PC-9 (cell line): Measurements from ENCODE around the gene NSD2. TPM values are rescaled to one million over a fixed set of nuclear protein-coding genes. Genes with fewer than 3 reads are reported as not detected.
A peak's percentile ranks its signal among the peaks of the same experiment; 100 is the strongest.

Source experiments
- BruUV-seq: library from RNA; stranded (reverse); fragments of 400-500 nt; replicated peaks from 2 replicates; lab custom pipeline; 2021; lab: Mats Ljungman, UMichigan
- CTCF ChIA-PET: fragments of 300-600 bp; sonication (Branson Sonifier 250); formaldehyde crosslinking; loops from one replicate; lab custom pipeline; 2022; ENCODE audit warnings: antibody characterized with exemption; lab: Charles Lee
- POLR2A ChIA-PET: fragments of 300-600 bp; sonication (Branson Sonifier 250); formaldehyde crosslinking; loops from one replicate; lab custom pipeline; 2022; ENCODE audit warnings: antibody characterized with exemption; ENCODE audit not compliant: unreplicated experiment; lab: Charles Lee
- DNase-seq, 2 experiments: peaks; one replicate each; pipeline versions ENCODE4 v3.0.0 to v3.0.0-alpha.2; 2015 to 2022; ENCODE audit warnings: mixed read lengths in 1 of 2
- H2AFZ ChIP-seq: fragments of 200-600 bp; sonication (generic); 2 replicates; pipeline ENCODE4 v1.8.1; 2017; ENCODE audit warnings: antibody characterized with exemption
- H3F3A ChIP-seq: fragments of 200-600 bp; sonication (generic); 2 replicates; pipeline ENCODE4 v1.8.1; 2017; ENCODE audit warnings: antibody characterized with exemption, mild to moderate bottlenecking, low read depth; ENCODE audit not compliant: insufficient read depth
- H3K27ac ChIP-seq: fragments of 200-600 bp; sonication (generic); 2 replicates; pipeline ENCODE4 v1.6.1; 2016; ENCODE audit warnings: mixed run types
- H3K27me3 ChIP-seq: fragments of 200-600 bp; sonication (generic); 2 replicates; pipeline ENCODE4 v1.6.1; 2016; ENCODE audit warnings: low read depth, mixed run types; ENCODE audit not compliant: insufficient read depth
- H3K36me3 ChIP-seq: fragments of 200-600 bp; sonication (generic); 2 replicates; pipeline ENCODE4 v1.6.1; 2016; ENCODE audit warnings: low read depth, mixed run types
- H3K4me1 ChIP-seq: fragments of 200-600 bp; sonication (generic); replicated peaks from 2 replicates; pipeline ENCODE4 v1.6.1; 2016; ENCODE audit warnings: mixed run types; ENCODE audit not compliant: insufficient read depth
- H3K4me2 ChIP-seq: fragments of 200-600 bp; sonication (generic); 2 replicates; pipeline ENCODE4 v1.6.1; 2017; ENCODE audit warnings: mixed run types
- H3K4me3 ChIP-seq: fragments of 200-600 bp; sonication (generic); 2 replicates; pipeline ENCODE4 v1.6.1; 2016; ENCODE audit warnings: mixed run types
- H3K79me2 ChIP-seq: fragments of 200-600 bp; sonication (generic); 2 replicates; pipeline ENCODE4 v1.6.1; 2017; ENCODE audit warnings: low read depth, mixed run types
- H3K9me2 ChIP-seq: fragments of 200-600 bp; sonication (generic); 2 replicates; pipeline ENCODE4 v1.8.1; 2017; ENCODE audit warnings: mild to moderate bottlenecking; ENCODE audit not compliant: insufficient read depth
- H3K9me3 ChIP-seq: fragments of 200-600 bp; sonication (generic); 2 replicates; pipeline ENCODE4 v1.8.1; 2016; ENCODE audit warnings: low read depth; ENCODE audit not compliant: insufficient read depth
- H4K20me1 ChIP-seq: fragments of 200-600 bp; sonication (generic); 2 replicates; pipeline ENCODE4 v1.8.1; 2017; ENCODE audit not compliant: insufficient read depth
- EZH2 ChIP-seq: fragments of 200-600 bp; sonication (generic); IDR thresholded peaks from 2 replicates; pipeline ENCODE4 v1.8.0; 2017; ENCODE audit warnings: antibody characterized with exemption, low read depth
- intact Hi-C: fragments of 100-400 bp; cut with micrococcal nuclease; formaldehyde crosslinking; loops from one replicate; pipeline ENCODE4 v1.10.0; 2022; ENCODE audit not compliant: unreplicated experiment
- total RNA-seq: library from RNA; stranded (reverse); gene quantifications from 2 replicates; pipeline ENCODE4 v1.2.3, GENCODE V29; 2021
- TF ChIP-seq, protein P1 (sequence below): fragments of 200-600 bp; sonication (generic); conservative IDR thresholded peaks from 2 replicates; pipeline ENCODE4 v1.6.1; 2017; ENCODE audit warnings: mixed run types, antibody characterized with exemption, mild to moderate bottlenecking, moderate library complexity

NSD2 gene
- total RNA-seq, 1 experiment from 2014 or later = 176 TPM

DNA sequence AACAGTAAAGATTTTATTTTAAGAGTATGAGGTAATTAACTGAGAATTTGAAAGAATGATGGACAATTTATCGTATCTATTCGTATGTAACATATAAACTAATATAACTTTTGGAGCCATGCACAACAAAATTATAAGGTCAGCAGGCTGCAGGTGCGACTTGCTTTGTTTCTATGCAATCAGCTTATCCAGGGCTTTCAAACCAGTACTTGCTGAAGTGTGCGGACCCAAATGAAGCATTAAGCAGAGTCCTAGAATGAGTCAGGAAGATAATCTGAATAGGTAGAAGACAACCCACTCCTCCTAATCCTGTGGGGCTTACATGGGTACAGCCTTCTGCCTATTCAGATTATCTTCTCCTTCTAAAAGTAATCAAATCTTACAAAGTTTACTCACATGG lies 2.1 kb downstream of the NSD2 start:
- POLR2A ChIA-PET = no interaction called here
- CTCF ChIA-PET = no interaction called here
- intact Hi-C loops = no loop called here
- TF ChIP-seq, protein P1, sequence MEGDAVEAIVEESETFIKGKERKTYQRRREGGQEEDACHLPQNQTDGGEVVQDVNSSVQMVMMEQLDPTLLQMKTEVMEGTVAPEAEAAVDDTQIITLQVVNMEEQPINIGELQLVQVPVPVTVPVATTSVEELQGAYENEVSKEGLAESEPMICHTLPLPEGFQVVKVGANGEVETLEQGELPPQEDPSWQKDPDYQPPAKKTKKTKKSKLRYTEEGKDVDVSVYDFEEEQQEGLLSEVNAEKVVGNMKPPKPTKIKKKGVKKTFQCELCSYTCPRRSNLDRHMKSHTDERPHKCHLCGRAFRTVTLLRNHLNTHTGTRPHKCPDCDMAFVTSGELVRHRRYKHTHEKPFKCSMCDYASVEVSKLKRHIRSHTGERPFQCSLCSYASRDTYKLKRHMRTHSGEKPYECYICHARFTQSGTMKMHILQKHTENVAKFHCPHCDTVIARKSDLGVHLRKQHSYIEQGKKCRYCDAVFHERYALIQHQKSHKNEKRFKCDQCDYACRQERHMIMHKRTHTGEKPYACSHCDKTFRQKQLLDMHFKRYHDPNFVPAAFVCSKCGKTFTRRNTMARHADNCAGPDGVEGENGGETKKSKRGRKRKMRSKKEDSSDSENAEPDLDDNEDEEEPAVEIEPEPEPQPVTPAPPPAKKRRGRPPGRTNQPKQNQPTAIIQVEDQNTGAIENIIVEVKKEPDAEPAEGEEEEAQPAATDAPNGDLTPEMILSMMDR = no peak
- no peak for TF ChIP-seq EZH2
- Histone ChIP-seq H4K20me1 (peaks cover 8% of the 10 kb centered on the region; the same call in 1 of the 2 replicates), H3K27ac (no peak overlapping the region), H3K9me2 (no peaks in the 10 kb centered on the region), H3K4me1 (peaks cover 33% of the 10 kb centered on the region), H2AFZ (no peak overlapping the region), H3K9me3 (no peaks in the 10 kb centered on the region), H3K27me3 (no peaks in the 10 kb centered on the region), H3K4me2 (peak overlapping the region; percentile 83), H3K4me3 (peak overlapping the region; percentile 74; the same call in 1 of the 2 replicates), H3K36me3 (0 out of 2 replicates have a peak, but pooled peaks cover 4% of the 10 kb centered on the region), H3F3A (peaks cover 33% of the 10 kb centered on the region; the same call in 1 of the 2 replicates), H3K79me2 (peaks cover 62% of the 10 kb centered on the region)
- BruUV-seq = no TSS peak
- no peak for DNase-seq

DNA sequence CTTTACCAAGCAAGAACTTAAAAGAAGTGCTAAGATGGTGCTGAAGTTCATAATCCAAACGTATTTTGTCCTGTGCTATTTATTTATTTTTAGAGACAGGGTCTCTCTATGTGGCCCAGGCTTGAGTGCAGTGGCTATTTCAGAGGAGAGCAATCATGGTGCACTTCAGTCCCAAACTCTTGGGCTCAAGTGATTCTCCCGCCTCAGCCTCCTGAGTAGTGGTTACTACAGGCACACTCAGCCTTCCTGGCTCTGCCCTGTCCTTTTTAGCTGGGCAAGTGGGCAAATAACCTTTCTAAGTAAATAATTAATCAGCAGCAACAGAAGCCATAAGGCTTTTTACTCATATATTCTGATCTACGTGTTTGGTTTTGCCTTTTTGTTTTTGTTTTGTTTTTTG lies 2.6 kb downstream of the NSD2 start:
- Histone ChIP-seq H2AFZ (no peak overlapping the region), H3K79me2 (peaks cover 67% of the 10 kb centered on the region), H3K27ac (no peak overlapping the region), H3K9me2 (no peaks in the 10 kb centered on the region), H3K4me1 (peaks cover 30% of the 10 kb centered on the region), H3K36me3 (0 out of 2 replicates have a peak, but pooled peaks cover 4% of the 10 kb centered on the region), H3K9me3 (no peaks in the 10 kb centered on the region), H4K20me1 (peaks cover 12% of the 10 kb centered on the region; the same call in 1 of the 2 replicates), H3F3A (peaks cover 29% of the 10 kb centered on the region; the same call in 1 of the 2 replicates), H3K27me3 (no peaks in the 10 kb centered on the region), H3K4me3 (no peak overlapping the region), H3K4me2 (peak overlapping the region; percentile 83)
- intact Hi-C loops = no loop called here
- TF ChIP-seq EZH2 = no peak
- TF ChIP-seq, protein P1 = no peak
- DNase-seq = no peak
- BruUV-seq = no TSS peak
- POLR2A ChIA-PET = no interaction called here
- CTCF ChIA-PET = no interaction called here

DNA sequence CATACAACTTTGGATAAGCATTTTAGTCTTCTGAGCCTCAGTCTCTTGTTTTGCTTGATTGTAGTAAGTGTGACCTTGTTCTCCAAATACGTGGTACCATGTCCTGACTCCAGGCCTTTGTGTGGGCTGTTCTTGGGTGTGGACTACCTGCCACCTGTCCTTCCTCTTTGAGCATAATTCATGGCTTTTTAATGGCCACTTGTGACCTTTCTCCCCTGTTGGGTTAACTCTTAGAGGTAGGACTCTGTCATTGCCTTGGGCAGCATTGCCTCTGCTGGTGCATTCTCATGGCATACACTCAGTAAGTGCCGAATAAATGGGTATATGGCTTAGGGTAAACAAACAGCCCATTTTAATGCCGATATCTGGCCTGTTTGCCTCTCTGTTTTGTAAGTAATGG lies 3.0 kb downstream of the NSD2 start:
- BruUV-seq = no TSS peak
- Histone ChIP-seq H4K20me1 (peaks cover 12% of the 10 kb centered on the region; the same call in 1 of the 2 replicates), H3K27me3 (no peaks in the 10 kb centered on the region), H3K4me3 (no peak overlapping the region), H3K27ac (no peak overlapping the region), H3K9me2 (no peaks in the 10 kb centered on the region), H3K4me2 (no peak overlapping the region), H2AFZ (no peak overlapping the region), H3F3A (peaks cover 25% of the 10 kb centered on the region; the same call in 1 of the 2 replicates), H3K4me1 (peaks cover 26% of the 10 kb centered on the region), H3K36me3 (0 out of 2 replicates have a peak, but pooled peaks cover 4% of the 10 kb centered on the region), H3K79me2 (peaks cover 69% of the 10 kb centered on the region), H3K9me3 (no peaks in the 10 kb centered on the region)
- intact Hi-C loops = no loop called here
- CTCF ChIA-PET = no interaction called here
- POLR2A ChIA-PET = no interaction called here
- no peak for TF ChIP-seq EZH2
- TF ChIP-seq, protein P1 = no peak
- DNase-seq = no peak
